A549 (cell line): ENCODE results near the gene GSC. TPM values are rescaled to one million over a fixed set of nuclear protein-coding genes. Genes with fewer than 3 reads are reported as not detected.

ENCODE experiments used
- ATAC-seq, 2 experiments: fragments of 200-7000 bp in 1 of 2; fragments of >200 bp in 1 of 2; cut with Nextera tagmentation in 1 of 2; cut with Tn5 transposase in 1 of 2; 3 replicates each; pipeline versions ENCODE4 v1.8.0 to v1.9.1; 2018 to 2020; ENCODE audit warnings: mild to moderate bottlenecking in 1 of 2, moderate library complexity in 1 of 2
- CTCF ChIA-PET: fragments of 300-600 bp; sonication (Branson Sonifier 250); formaldehyde crosslinking; extraction: SDS; loops from one replicate; lab custom pipeline; 2021; ENCODE audit warnings: antibody characterized with exemption, inconsistent platforms; lab: Yijun Ruan, JAX
- POLR2A ChIA-PET: fragments of 350-600 bp; formaldehyde crosslinking; extraction: SDS; loops from one replicate; lab custom pipeline; 2021; ENCODE audit warnings: antibody characterized with exemption, inconsistent platforms; lab: Yijun Ruan, JAX
- DNase-seq, 2 experiments: peaks; one replicate each; pipeline versions ENCODE4 v3.0.0 to v3.0.0-alpha.2; 2011 to 2016; ENCODE audit warnings: low read depth in 1 of 2, low spot score in 1 of 2
- FAIRE-seq: peaks from 2 replicates; lab custom pipeline; 2011; peaks lifted over from hg19 to GRCh38; lab: Jason Lieb, UNC
- H3K27ac ChIP-seq, 2 experiments: fragments of >200 bp; sonication (Bioruptor Twin); formaldehyde crosslinking; 3 replicates each; pipeline ENCODE4 v1.5.1; 2016 to 2017
- H3K4me1 ChIP-seq: fragments of >200 bp; sonication (Bioruptor Twin); formaldehyde crosslinking; 3 replicates; pipeline ENCODE4 v1.6.1; 2016
- H3K4me2 ChIP-seq: fragments of >200 bp; sonication (Bioruptor Twin); formaldehyde crosslinking; 3 replicates; pipeline ENCODE4 v1.6.1; 2016
- H3K4me3 ChIP-seq: fragments of >200 bp; sonication (Bioruptor Twin); formaldehyde crosslinking; 3 replicates; pipeline ENCODE4 v1.5.1; 2016
- H3K9me3 ChIP-seq: fragments of >200 bp; sonication (Bioruptor Twin); formaldehyde crosslinking; 3 replicates; pipeline ENCODE4 v1.6.1; 2016
- CBX2 ChIP-seq: fragments of 200-600 bp; sonication (generic); IDR thresholded peaks from 2 replicates; pipeline ENCODE4 v1.6.1; 2016; ENCODE audit warnings: low read depth, mild to moderate bottlenecking, borderline replicate concordance
- CHD2 ChIP-seq: fragments of 150-350 bp; IDR thresholded peaks from 2 replicates; pipeline ENCODE4 v1.6.1; 2014; ENCODE audit warnings: low read length; ENCODE audit not compliant: partially characterized antibody
- EHMT2 ChIP-seq: fragments of 200-600 bp; sonication (generic); IDR thresholded peaks from 2 replicates; pipeline ENCODE4 v1.6.1; 2016; ENCODE audit warnings: antibody characterized with exemption, low read depth, mild to moderate bottlenecking, moderate library complexity
- EP300 ChIP-seq, 2 experiments: fragments of >200 bp; sonication (Bioruptor Twin); formaldehyde crosslinking; IDR thresholded peaks; 2 replicates in 1 of 2; 3 replicates in 1 of 2; pipeline ENCODE4 v1.6.1; 2016 to 2017
- FOSB ChIP-seq: fragments of 250-450 bp; sonication (Bioruptor Pico); IDR thresholded peaks from 2 replicates; pipeline ENCODE4 v1.5.0; 2020; ENCODE audit warnings: mild to moderate bottlenecking, moderate library complexity
- HDAC2 ChIP-seq: fragments of 200-600 bp; sonication (generic); IDR thresholded peaks from 2 replicates; pipeline ENCODE4 v1.6.1; 2016
- HEYL ChIP-seq: fragments of 250-450 bp; sonication (Bioruptor Pico); IDR thresholded peaks from 2 replicates; pipeline ENCODE4 v1.8.0; 2021; ENCODE audit warnings: mild to moderate bottlenecking, moderate library complexity
- HOXA7 ChIP-seq: fragments of 250-450 bp; sonication (Bioruptor Pico); IDR thresholded peaks from 2 replicates; pipeline ENCODE4 v1.5.0; 2020; ENCODE audit warnings: mild to moderate bottlenecking, moderate library complexity
- JUN ChIP-seq, 2 experiments: fragments of >200 bp; sonication (Bioruptor Twin); formaldehyde crosslinking; IDR thresholded peaks; 2 replicates in 1 of 2; 3 replicates in 1 of 2; pipeline ENCODE4 v1.6.1; 2016 to 2017
- JUNB ChIP-seq: fragments of >200 bp; sonication (Bioruptor Twin); formaldehyde crosslinking; IDR thresholded peaks from 2 replicates; pipeline ENCODE4 v1.6.1; 2016
- KDM5A ChIP-seq: fragments of 200-600 bp; sonication (generic); IDR thresholded peaks from 2 replicates; pipeline ENCODE4 v1.6.1; 2016; ENCODE audit warnings: antibody characterized with exemption, mild to moderate bottlenecking
- MAFK ChIP-seq: fragments of 450-650 bp; IDR thresholded peaks from 2 replicates; pipeline ENCODE4 v1.6.1; 2014; ENCODE audit not compliant: partially characterized antibody
- MYC ChIP-seq: IDR thresholded peaks from 2 replicates; pipeline ENCODE4 v1.6.1; 2012; ENCODE audit warnings: mild to moderate bottlenecking, inconsistent platforms, low read length, improper control_type of control experiment, borderline replicate concordance
- NPAS2 ChIP-seq: fragments of 250-450 bp; sonication (Bioruptor Pico); IDR thresholded peaks from 2 replicates; pipeline ENCODE4 v1.8.0; 2022; ENCODE audit warnings: mild to moderate bottlenecking, moderate library complexity, borderline replicate concordance
- NR3C1 ChIP-seq: fragments of >200 bp; sonication (Bioruptor Twin); formaldehyde crosslinking; IDR thresholded peaks from 3 replicates; pipeline ENCODE4 v1.6.1; 2017
- PHF8 ChIP-seq: fragments of 200-600 bp; sonication (generic); IDR thresholded peaks from 2 replicates; pipeline ENCODE4 v1.6.1; 2016; ENCODE audit warnings: low read depth, mild to moderate bottlenecking, antibody characterized with exemption, moderate library complexity, borderline replicate concordance
- RFX5 ChIP-seq: fragments of 450-650 bp; IDR thresholded peaks from 2 replicates; pipeline ENCODE4 v1.7.1; 2014; ENCODE audit warnings: antibody characterized with exemption, mild to moderate bottlenecking, moderate library complexity
- SMC3 ChIP-seq: fragments of >200 bp; sonication (Bioruptor Twin); formaldehyde crosslinking; IDR thresholded peaks from 3 replicates; pipeline ENCODE4 v1.6.1; 2018; ENCODE audit warnings: inconsistent platforms
- TP53 ChIP-seq: fragments of 250-450 bp; sonication (Bioruptor Pico); IDR thresholded peaks from 2 replicates; pipeline ENCODE4 v1.5.0; 2021; ENCODE audit warnings: mild to moderate bottlenecking, moderate library complexity
- ZFP36 ChIP-seq: fragments of 450-650 bp; IDR thresholded peaks from 2 replicates; pipeline ENCODE4 v1.6.1; 2014; ENCODE audit warnings: borderline replicate concordance; ENCODE audit not compliant: partially characterized antibody
- ZSCAN20 ChIP-seq: fragments of 250-450 bp; sonication (Bioruptor Pico); IDR thresholded peaks from 2 replicates; pipeline ENCODE4 v1.8.0; 2022; ENCODE audit warnings: mild to moderate bottlenecking, moderate library complexity
- WGBS: methylation state at CpG from one replicate; pipeline ENCODE4 v1.1.6; 2017; ENCODE audit errors: missing lambda C conversion rate; 5-methylcytosine and 5-hydroxymethylcytosine counted together
- polyA plus RNA-seq, 4 experiments: library from polyadenylated mRNA; depleted of rRNA in 3 of 4; stranded (reverse); fragments of >200 nt; fragmentation: RNase III in 1 of 4; extraction: RNeasy Plus Mini Kit Qiagen cat#74134 plus additional on column Dnase treatment in 1 of 4; gene quantifications; 2 replicates in 3 of 4; 3 replicates in 1 of 4; pipeline ENCODE4 v1.2.3, GENCODE V29; 2011 to 2017
- TF ChIP-seq, protein P1 (sequence below): fragments of 200-600 bp; sonication (generic); IDR thresholded peaks from 2 replicates; pipeline ENCODE4 v1.6.1; 2016; ENCODE audit warnings: antibody characterized with exemption, mild to moderate bottlenecking, moderate library complexity
- TF ChIP-seq, protein P2 (sequence below): fragments of 450-650 bp; IDR thresholded peaks from 2 replicates; pipeline ENCODE4 v1.6.1; 2014; ENCODE audit warnings: antibody characterized with exemption
- TF ChIP-seq, protein P3 (sequence below): fragments of 250-450 bp; sonication (Bioruptor Pico); IDR thresholded peaks from 2 replicates; pipeline ENCODE4 v1.5.0; 2021; ENCODE audit warnings: mild to moderate bottlenecking, moderate library complexity, borderline replicate concordance

GSC gene
- polyA plus RNA-seq, 2 of the 4 experiments (the other 2 are of a cell fraction) = 0.17 TPM

DNA sequence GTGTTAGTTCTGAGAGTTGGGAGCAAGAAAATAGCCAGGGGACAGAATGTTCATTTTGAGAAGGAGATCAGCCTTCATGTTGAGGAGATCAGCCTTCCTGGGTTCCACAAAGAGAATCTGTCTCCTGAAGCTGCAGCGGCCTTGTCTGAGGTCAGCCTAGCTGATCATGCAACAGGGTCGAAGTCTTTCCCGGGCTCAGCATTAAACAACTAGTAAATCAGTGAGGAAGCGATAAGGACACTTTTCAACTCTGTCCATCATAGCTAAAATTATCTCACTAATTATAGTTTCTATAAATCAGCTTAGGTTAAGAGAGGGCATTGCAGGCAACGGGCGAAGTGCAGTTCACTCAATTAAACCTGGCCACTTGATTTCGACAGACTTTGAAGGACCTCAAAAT lies 7.5 kb downstream of the GSC start (continued):
- TF ChIP-seq, protein P1, sequence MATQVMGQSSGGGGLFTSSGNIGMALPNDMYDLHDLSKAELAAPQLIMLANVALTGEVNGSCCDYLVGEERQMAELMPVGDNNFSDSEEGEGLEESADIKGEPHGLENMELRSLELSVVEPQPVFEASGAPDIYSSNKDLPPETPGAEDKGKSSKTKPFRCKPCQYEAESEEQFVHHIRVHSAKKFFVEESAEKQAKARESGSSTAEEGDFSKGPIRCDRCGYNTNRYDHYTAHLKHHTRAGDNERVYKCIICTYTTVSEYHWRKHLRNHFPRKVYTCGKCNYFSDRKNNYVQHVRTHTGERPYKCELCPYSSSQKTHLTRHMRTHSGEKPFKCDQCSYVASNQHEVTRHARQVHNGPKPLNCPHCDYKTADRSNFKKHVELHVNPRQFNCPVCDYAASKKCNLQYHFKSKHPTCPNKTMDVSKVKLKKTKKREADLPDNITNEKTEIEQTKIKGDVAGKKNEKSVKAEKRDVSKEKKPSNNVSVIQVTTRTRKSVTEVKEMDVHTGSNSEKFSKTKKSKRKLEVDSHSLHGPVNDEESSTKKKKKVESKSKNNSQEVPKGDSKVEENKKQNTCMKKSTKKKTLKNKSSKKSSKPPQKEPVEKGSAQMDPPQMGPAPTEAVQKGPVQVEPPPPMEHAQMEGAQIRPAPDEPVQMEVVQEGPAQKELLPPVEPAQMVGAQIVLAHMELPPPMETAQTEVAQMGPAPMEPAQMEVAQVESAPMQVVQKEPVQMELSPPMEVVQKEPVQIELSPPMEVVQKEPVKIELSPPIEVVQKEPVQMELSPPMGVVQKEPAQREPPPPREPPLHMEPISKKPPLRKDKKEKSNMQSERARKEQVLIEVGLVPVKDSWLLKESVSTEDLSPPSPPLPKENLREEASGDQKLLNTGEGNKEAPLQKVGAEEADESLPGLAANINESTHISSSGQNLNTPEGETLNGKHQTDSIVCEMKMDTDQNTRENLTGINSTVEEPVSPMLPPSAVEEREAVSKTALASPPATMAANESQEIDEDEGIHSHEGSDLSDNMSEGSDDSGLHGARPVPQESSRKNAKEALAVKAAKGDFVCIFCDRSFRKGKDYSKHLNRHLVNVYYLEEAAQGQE = no peak
- no peak for TF ChIP-seq MAFK

DNA sequence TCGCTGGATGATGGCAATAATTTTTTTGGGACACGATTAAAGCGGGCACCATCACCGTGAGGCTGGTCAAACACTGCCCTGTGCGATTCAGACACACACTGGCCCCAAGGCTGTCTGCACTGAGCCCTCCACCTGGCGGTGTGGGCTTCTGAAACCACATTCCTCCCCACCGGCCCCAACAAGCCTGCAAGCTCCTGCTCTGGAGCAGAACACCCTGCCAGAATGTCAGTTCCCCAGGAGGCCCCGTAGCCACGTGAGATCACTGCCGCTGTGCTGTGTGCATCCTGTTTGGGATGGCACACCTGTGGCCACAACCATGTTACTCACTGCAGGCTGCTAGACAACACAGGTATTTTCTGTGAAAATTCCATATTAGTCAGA lies 7.9 kb downstream of the GSC start:
- ChIA-PET CTCF (no interaction called here), POLR2A (no interaction called here)
- WGBS = 60% methylated on average over 10 of the region's 10 CpGs
- Histone ChIP-seq H3K4me3 (no peak overlapping the region), H3K4me2 (no peak overlapping the region), H3K27ac (no peak overlapping the region), H3K4me1 (no peaks in the 10 kb centered on the region), H3K9me3 (no peaks in the 10 kb centered on the region)
- TF ChIP-seq EP300 (IDR thresholded peaks at IDR 0.05) = no peak
- TF ChIP-seq CHD2 = no peak
- no peak for TF ChIP-seq TP53 (CRISPR knock-in tag)
- TF ChIP-seq MYC = no peak
- TF ChIP-seq ZSCAN20 (CRISPR knock-in tag) = no peak
- no peak for TF ChIP-seq CBX2
- no peak for DNase-seq
- FAIRE-seq = no peak
- ATAC-seq = no peak

DNA sequence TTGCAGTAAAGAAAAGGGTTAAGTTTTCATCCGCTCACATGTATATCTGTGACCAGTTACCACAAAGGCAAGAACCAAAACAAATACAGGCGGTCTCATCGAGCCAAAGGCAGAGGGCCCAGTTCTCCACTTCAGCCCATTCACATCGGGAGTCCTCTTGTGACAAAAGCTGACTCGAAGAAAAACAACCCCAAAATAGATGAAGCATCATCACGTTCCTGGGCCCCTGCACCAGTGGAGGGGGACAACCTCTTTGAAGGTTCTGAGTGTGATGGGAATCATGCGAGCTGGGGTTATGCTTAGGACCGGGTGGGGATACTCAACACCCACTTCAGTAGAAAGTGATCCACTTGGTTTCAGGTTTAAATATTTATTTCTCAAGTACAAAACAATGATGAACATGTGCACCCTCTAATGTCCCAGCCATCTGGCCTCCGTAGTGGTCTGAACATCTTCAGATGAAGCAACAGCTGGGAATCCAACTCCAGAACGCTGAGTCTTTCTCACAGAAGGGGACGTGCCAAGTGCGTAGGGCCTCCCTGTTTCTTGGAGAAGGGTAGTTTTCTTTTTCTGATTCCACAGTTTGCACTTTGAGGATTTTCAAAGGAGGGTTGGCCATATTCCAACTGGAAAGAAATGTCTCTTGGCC lies 8.4 kb downstream of the GSC start:
- TF ChIP-seq HOXA7 (CRISPR knock-in tag) (no peak), SMC3 (no peak), NR3C1 (no peak), KDM5A (no peak), ZSCAN20 (CRISPR knock-in tag) (no peak), ZFP36 (no peak), JUN (IDR thresholded peaks at IDR 0.05) (no peak), MAFK (no peak), HDAC2 (no peak), RFX5 (no peak), CBX2 (no peak), JUNB (no peak), NPAS2 (no peak), FOSB (CRISPR knock-in tag) (no peak), PHF8 (no peak), HEYL (no peak), EHMT2 (no peak)
- TF ChIP-seq, protein P2, sequence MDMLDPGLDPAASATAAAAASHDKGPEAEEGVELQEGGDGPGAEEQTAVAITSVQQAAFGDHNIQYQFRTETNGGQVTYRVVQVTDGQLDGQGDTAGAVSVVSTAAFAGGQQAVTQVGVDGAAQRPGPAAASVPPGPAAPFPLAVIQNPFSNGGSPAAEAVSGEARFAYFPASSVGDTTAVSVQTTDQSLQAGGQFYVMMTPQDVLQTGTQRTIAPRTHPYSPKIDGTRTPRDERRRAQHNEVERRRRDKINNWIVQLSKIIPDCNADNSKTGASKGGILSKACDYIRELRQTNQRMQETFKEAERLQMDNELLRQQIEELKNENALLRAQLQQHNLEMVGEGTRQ = no peak
- TF ChIP-seq, protein P3, sequence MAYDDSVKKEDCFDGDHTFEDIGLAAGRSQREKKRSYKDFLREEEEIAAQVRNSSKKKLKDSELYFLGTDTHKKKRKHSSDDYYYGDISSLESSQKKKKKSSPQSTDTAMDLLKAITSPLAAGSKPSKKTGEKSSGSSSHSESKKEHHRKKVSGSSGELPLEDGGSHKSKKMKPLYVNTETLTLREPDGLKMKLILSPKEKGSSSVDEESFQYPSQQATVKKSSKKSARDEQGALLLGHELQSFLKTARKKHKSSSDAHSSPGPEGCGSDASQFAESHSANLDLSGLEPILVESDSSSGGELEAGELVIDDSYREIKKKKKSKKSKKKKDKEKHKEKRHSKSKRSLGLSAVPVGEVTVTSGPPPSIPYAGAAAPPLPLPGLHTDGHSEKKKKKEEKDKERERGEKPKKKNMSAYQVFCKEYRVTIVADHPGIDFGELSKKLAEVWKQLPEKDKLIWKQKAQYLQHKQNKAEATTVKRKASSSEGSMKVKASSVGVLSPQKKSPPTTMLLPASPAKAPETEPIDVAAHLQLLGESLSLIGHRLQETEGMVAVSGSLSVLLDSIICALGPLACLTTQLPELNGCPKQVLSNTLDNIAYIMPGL (CRISPR knock-in tag) = no peak
- TF ChIP-seq, all 56 proteins: peak for 0
- POLR2A ChIA-PET = no interaction called here
- Histone ChIP-seq H3K4me1 (no peaks in the 10 kb centered on the region), H3K27ac (no peak overlapping the region), H3K4me2 (no peak overlapping the region), H3K4me3 (no peak overlapping the region), H3K9me3 (no peaks in the 10 kb centered on the region)
- WGBS = 56% methylated on average over 12 of the region's 12 CpGs
- ATAC-seq = no peak
- CTCF ChIA-PET = interaction anchor here (1.4 kb wide), 1 partner anchor 12 kb away, joined by 3 read pairs; no protein-coding TSS in a partner anchor
- DNase-seq = no peak
- FAIRE-seq = no peak
